HG03196 (cell line): Measurements from ENCODE around the gene PRPF38B.
"Not testable (repeated sequence)": the region's sequence is repeated elsewhere in the genome, so short reads cannot be mapped to it uniquely, and the experiment has no call there.

Experiments used
- ATAC-seq: cut with Tn5 transposase; IDR thresholded peaks from one replicate; pipeline ENCODE4 v1.9.1; 2021; ENCODE audit not compliant: unreplicated experiment

PRPF38B gene, protein sequence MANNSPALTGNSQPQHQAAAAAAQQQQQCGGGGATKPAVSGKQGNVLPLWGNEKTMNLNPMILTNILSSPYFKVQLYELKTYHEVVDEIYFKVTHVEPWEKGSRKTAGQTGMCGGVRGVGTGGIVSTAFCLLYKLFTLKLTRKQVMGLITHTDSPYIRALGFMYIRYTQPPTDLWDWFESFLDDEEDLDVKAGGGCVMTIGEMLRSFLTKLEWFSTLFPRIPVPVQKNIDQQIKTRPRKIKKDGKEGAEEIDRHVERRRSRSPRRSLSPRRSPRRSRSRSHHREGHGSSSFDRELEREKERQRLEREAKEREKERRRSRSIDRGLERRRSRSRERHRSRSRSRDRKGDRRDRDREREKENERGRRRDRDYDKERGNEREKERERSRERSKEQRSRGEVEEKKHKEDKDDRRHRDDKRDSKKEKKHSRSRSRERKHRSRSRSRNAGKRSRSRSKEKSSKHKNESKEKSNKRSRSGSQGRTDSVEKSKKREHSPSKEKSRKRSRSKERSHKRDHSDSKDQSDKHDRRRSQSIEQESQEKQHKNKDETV

DNA sequence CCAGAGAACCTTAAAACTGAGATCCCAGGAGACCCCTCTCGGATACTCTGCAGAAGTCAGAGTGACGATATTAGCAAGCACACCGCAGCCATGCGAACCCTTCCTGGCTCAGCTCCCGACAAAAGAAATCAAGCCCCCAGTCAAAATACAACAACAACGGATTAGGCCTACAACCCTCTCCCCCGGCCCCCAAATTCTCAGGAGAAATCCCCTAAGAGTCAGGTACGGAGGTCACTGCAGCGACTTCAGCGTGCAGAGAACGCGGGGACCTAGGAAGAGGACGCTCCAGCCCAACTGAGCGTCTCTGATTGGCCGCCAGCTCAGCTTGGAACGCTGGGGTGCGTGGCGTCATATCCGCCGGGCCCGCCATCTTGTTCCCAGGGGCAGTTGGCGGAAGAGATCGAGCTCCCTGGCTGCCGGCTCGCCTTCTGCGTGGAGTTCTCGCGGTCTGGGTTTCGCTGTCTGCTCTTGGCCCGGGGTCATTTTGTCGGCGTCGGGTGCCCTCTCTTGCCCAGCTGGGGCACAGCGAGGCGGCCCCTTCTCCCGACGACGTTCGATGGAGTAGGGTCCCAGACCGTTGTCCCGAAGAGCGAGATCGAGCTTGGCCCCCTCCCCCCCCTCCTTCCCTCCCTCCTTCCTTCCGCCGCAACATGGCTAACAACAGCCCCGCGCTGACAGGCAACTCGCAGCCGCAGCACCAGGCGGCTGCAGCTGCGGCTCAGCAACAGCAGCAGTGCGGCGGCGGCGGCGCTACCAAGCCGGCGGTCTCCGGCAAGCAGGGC lies at the start of gene PRPF38B:
Gene PRPF38B (plus strand): TSS at position 369 of the 782 bp plus-strand sequence. CDS start 282 bp downstream, at position 651.
- ATAC-seq, result peak; percentile 95

- ATAC-seq, result no peak
Measured at GRCh38 chr1:108643492-108644335, 48.4 kb upstream of the PRPF38B start.

DNA sequence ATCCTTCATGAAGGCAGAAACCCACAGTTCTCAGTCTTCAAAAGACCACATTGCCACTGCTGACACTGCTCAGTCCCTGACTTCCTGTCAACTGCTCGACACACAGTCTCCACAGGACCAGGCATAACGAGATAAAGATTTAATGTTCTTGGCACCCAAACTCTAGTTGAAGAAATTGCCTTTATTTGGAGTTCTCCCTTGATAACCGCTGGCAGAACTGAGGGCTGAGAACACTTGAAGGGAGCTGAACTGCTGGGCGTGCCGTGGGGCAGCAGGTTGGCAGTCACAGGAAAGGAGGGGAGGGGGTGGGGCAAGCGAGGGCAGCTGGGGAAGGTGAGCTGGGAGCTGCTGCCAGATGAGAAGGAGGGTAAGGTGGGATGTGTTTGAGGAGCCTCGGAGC lies 47.1 kb upstream of the PRPF38B start:
- ATAC-seq, result no peak

DNA sequence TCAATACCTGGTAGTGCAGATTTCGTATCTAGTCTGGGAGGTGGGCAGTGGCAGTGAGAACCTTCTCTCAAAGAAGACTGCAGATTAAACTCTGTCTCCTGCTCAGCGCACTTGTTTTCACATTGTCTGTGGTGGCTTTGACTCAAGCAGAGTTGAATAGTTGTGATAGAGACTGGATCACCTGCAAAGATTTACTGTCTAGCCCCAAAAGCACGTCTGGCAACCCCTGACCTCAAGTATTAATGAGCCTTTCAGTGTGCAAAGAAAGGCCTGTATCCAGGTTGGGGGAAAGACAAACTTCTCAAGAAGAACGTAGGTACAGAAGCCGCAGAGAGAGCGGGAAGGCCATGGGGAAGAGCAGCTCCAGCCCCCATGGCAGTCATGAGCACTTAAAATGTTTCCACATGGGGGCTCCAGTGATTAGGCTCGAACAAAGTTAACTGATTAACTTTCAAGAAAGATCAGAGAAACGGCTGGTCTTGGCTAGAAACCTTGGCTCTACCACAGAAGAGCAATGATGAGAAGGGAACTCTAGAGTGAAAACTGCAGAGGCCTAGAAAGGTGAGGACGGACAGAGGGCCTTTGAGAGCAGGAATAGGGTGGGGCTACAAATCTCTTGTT lies 46.4 kb upstream of the PRPF38B start:
- ATAC-seq, result no peak

DNA sequence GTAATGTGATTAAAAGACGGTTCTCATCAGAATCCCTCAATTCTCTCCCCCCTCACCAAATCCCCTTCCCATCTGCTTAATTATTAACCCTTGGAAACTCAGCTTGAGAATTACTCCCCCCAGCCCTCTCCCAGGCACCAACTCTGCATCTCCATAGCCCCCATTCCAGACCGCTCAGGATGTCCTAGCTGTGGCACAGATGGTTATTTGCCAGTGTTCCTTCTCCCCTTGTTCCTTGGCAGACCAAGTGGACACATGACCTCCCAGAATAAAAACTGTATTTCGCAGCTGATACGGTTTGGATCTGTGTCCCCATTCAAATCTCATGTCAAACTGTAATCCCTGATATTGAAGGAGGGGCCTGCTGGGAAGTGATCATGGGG lies 45.9 kb upstream of the PRPF38B start:
- ATAC-seq, result no peak

DNA sequence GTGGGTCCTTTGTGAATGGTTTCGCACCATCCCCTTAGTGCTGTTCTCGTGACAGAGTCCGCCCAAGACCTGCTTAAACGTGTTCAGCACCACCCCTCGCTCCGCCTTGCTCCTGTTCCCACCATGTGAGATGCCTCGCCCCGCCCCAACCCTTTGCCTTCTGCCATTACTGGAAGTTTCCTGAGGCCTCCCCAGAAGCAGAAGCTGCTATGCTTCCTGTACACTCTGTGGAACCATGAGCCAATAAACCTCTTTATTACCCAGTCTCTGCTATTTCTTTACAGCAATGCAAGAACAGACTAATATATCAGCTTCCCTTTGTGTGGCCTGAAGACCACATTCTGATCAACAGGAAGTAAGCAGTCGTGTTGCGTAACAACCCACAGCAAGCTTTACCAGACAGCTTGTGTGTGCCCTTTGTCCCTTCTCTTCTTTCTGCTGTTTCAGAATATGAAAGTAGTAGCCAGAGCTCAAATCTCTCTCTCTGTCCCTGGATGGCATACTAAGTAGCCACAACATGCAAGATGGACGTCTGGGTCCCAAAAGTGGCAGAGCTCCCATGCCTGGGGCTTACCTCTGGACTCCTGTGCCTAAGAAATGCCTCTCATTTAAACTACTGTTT lies 45.4 kb upstream of the PRPF38B start:
- ATAC-seq, result peak; percentile 51

DNA sequence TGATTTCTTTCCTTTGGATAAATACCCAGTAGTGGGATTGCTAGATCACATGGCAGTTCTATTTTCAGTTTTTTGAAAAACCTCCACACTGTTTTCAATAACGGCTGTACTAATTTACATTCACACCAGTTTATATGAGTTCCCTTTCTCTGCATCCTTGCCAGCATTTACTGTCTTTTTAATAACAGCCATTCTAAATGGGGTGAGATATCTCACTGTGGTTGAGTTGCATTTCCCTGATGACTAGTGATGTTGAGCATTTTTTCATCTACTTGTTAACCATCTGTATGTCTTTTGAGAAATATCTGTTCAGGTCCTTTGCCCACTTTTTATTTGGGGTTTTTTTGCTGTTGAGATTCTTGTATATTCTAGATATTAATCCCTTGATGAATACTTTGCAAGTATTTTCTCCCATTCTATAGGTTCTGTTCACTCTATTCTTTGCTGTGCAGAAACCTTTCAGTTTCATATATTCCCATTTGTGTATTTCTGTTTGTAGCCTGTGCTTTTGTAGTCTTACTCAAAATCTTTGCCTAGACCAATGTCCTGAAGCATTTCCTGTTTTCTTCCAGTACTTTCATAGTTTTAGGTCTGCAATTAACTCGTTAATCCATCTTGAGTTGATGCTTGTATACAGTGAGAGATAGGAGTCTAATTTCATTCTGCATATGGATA lies 38.5 kb upstream of the PRPF38B start:
- no peak for ATAC-seq

DNA sequence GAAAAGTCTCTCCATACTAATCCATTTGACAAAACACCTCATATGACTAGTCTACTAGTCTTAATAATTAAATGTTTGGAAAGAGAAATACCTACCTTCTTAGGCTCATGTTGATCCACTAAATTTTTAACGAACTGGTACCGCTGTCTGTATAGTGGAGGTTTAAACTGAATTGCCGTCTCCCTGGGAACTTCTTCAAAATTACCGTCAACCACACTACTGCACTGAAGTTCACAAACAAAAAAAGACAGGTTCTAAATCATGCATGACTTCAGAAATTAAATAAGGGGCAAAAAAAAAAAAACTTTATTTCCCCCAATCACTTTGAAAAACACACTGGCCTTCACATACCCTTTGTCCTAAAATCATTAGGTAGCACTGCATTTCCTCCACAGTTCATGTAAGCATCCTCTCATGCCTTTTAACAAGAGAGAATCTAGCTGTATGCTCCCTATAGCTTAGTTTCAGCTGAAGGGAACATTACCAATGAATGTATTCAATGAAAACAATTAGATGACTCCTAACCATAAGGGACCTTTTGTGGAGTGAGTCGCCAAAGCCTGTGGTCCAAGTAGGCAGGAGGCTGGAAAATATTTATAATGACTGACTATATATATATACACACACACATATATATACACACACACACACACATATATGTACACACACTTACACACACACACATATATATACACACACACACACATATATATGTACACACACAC lies 34.6 kb upstream of the PRPF38B start:
- ATAC-seq, result no peak

DNA sequence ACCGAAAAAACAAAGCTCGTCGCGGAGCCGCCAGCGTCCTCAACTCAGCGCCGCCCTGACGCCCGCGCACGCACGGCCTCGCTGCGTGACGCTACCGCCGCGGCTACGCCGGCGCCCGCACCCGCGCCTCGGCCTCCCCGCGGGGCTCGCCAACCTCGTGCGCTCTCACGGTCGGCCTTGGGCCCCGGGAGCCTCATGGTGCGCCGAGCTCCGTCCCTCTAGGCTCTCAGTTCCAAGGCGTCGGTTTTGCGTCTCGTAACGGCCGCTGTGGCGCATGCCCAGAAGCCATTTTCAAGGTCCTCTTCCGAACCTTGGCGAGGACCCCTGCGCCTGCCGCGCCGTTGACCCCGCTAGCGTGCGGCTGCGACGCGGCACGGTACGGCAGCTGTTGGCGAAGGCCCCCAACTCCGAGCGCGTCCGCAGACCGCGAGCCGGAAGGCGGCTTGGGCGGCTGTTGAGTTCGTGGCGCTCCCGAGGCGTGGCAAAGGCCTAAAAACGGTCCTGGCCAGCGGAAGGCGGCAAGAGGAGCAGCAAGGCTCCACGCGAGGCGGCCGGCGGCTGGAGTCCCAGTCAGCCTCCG lies 31.0 kb upstream of the PRPF38B start, which contains the start of gene HENMT1:
Gene HENMT1 (minus strand): TSS at position 64 of the 580 bp plus-strand sequence. CDS start 1,209 bp downstream, outside the sequence.
- peak; percentile 84 for ATAC-seq

DNA sequence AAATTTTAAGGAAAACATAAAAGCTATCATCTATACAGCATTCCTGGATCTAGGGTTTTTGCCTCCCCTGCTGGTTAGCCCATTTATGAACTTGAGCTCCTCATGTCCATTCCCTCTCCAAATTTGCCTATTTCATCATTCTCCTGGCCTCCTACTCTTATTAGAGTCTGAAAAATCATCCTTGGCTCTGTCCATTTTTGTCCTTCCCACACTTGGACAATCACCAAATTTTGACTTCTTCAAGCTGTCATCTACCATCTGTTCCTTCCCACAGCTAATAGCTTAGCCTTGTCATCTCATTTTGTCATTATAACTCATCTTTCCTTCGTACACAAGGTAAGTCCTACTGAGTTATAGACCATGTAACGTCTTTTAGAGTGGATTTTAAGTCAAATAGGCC lies 29.0 kb upstream of the PRPF38B start:
- no peak for ATAC-seq

DNA sequence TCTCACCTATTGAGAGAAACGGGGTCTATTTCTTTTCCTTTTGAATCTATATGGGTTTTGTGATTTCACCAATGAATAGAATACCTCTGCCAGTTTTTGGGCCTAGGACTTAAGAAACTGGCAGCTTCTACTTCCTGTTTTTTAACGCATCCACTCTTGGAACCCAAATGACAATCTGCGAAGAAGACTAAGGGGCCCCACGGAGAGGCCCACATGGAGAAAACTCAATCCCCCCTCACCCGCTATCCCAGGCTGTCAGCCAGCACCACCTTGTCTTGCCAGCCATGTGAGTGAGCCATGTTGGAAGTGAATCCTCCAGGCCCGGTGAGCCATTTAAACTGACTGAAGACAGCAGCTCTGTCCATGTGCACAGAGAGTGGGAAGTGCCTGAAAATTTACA lies 27.6 kb upstream of the PRPF38B start:
- ATAC-seq, result no peak

GRCh38 chr1:108665067-108665466 lies 27.0 kb upstream of the PRPF38B start:
- ATAC-seq, result no peak

DNA sequence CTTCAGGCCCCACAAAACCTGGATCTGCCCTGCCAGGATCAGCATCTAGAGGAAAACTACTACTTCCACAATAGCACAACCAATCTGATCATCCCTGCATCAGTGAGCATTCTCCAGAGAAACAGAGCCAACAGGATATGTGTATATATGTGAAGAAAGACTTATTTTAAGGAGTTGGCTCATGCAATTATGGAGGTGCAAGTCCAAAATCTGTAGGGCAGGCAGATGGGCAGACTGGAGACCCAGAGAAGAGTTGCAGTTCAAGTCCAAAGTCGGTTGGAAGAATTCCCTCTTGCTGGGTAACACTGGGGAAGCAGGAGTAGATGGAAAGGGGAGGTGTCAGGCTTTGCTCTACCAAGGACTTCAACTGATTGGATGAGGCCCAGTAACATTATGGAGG lies 26.3 kb upstream of the PRPF38B start:
- no peak for ATAC-seq

DNA sequence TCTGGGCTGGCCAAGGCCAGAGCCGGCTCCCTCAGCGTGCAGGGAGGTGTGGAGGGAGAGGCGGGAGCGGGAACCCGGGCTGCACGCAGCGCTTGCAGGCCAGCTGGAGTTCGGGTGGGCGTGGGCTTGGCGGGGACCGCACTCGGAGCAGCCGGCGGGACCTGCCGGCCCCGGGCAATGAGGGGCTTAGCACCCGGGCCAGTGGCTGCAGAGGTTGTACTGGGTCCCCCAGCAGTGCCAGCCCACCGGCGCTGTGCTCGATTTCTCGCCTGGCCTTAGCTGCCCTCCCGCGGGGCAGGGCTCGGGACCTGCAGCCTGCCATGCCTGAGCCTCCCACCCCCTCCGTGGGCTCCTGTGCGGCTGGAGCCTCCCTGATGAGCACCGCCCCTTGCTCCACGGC lies 24.7 kb upstream of the PRPF38B start:
- not testable (repeated sequence) for ATAC-seq

- no peak for ATAC-seq
Measured at GRCh38 chr1:108668777-108669176, 23.3 kb upstream of the PRPF38B start.

- ATAC-seq, result no peak
Measured at GRCh38 chr1:108669679-108670078, 22.4 kb upstream of the PRPF38B start.

DNA sequence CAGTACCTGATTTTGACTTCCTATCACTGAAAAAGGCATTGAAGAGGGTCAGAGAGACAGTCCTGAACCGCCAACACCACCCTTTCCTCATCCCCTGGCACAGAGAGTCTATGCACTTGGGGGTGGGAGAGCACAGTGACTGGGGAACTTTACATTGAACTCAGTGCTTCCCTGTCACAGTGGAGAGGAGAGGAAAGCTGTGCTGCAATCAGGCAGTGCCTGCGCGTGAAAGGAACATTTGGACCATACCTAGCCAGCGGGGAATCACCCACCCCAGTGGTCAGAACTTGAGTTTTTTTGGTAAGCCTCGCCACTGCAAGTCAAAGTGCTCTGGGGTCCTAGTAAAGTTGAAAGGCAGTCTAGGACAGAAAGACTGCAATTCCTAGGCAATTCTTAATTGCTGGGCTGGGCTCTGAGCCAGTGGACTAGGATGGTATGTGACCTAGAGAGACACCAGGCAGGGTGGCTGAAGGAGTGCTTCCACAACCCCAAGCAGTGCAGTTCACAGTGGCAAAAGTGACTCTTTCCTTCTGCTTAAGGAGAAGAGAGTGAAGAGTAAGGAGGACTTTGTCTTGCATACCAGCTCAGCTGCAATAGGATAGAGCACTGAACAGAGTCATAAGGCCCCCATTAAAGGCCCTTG lies 21.9 kb upstream of the PRPF38B start:
- ATAC-seq, result no peak

DNA sequence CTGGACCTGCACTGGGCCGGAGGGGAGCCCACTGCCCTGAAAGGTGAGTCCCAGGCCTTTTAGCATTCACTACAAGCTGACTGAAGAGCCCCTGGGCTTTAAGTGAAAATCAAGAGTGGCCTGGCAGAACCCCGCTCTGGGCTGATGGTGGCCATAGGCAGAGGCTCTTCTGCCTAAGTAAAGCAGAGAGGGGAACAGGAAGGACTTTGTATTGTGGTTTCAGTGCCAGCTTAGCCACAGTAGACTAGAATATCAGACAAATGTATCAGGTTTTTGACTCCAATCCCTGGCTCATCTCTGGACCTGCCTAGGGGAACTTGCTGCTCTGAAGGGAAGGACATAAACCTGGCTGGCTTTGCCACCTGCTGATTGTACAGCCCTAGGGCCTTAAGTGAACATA lies 21.0 kb upstream of the PRPF38B start:
- no peak for ATAC-seq
